Thyroid gland (tissue), 4 donors: ENCODE results near the gene CCHCR1. TPM values are rescaled to one million over a fixed set of nuclear protein-coding genes. Genes with fewer than 3 reads are reported as not detected.

ENCODE experiments used
- DNase-seq, 2 donors: peaks; one replicate each; pipeline ENCODE4 v3.0.0-alpha.2; 2019
- H3K27ac ChIP-seq, 3 donors: fragments of 200-600 bp; sonication (generic); 1 replicate in 2 of 3; 2 replicates in 1 of 3; pipeline ENCODE4 v1.5.1; 2016 to 2019; ENCODE audit warnings: mild to moderate bottlenecking in 1 of 3, moderate library complexity in 1 of 3
- H3K27me3 ChIP-seq: fragments of 200-600 bp; sonication (generic); one replicate; pipeline ENCODE4 v1.5.1; 2019
- H3K36me3 ChIP-seq, 2 donors: fragments of 200-600 bp; sonication (generic); one replicate each; pipeline ENCODE4 v1.5.1; 2016 to 2019
- H3K4me1 ChIP-seq, 2 donors: fragments of 200-600 bp; sonication (generic); one replicate each; pipeline ENCODE4 v1.5.1; 2017 to 2019
- H3K4me3 ChIP-seq, 3 donors: fragments of 200-600 bp; sonication (generic); replicated peaks in 1 of 3; 1 replicate in 2 of 3; 2 replicates in 1 of 3; pipeline ENCODE4 v1.5.1; 2016; ENCODE audit warnings: mild to moderate bottlenecking in 1 of 3
- H3K9me3 ChIP-seq: fragments of 200-600 bp; sonication (generic); one replicate; pipeline ENCODE4 v1.5.1; 2017
- POLR2A ChIP-seq, 2 donors: fragments of 450-650 bp; IDR thresholded peaks; one replicate each; pipeline ENCODE4 v1.6.1; 2017; ENCODE audit warnings: antibody characterized with exemption in 2 of 2, mild to moderate bottlenecking in 2 of 2, moderate library complexity in 1 of 2
- WGBS, 2 donors: methylation state at CpG; one replicate each; pipeline ENCODE4 v1.1.5; 2017; 5-methylcytosine and 5-hydroxymethylcytosine counted together
- intact Hi-C: fragments of 100-400 bp; cut with DNase I; formaldehyde crosslinking; loops from one replicate; pipeline ENCODE4 v1.15.1; 2023
- total RNA-seq, 4 donors: library from RNA; depleted of rRNA; stranded (reverse); fragments of >200 nt; gene quantifications; one replicate each; pipeline ENCODE4 v1.2.3, GENCODE V29; 2016
- TF ChIP-seq, protein P1 (sequence below), 6 experiments: fragments of 200-600 bp in 3 of 6; fragments of 450-650 bp in 3 of 6; sonication (generic) in 3 of 6; IDR thresholded peaks; one replicate each; pipeline ENCODE4 v1.5.1; 2016 to 2019; ENCODE audit warnings: antibody characterized with exemption in 6 of 6, mild to moderate bottlenecking in 2 of 6, inconsistent platforms in 1 of 6, moderate library complexity in 1 of 6

The CCHCR1 gene
- total RNA-seq, 4 donors from 2014 or later = 15.8 to 20.0 (median 17.0) TPM

- Histone ChIP-seq H3K4me1 (peaks cover 4 to 23% of the 10 kb centered on the region in 2 donors), H3K36me3 (no peaks in the 10 kb centered on the region), H3K27me3 (no peaks in the 10 kb centered on the region), H3K27ac (no peak overlapping the region), H3K4me3 (no peak overlapping the region), H3K9me3 (no peaks in the 10 kb centered on the region)
- 58 to 62% methylated on average over 4 of the region's 4 CpGs for WGBS, 2 donors
- TF ChIP-seq POLR2A (IDR thresholded peaks at IDR 0.05) = no peak
- TF ChIP-seq, protein P1, sequence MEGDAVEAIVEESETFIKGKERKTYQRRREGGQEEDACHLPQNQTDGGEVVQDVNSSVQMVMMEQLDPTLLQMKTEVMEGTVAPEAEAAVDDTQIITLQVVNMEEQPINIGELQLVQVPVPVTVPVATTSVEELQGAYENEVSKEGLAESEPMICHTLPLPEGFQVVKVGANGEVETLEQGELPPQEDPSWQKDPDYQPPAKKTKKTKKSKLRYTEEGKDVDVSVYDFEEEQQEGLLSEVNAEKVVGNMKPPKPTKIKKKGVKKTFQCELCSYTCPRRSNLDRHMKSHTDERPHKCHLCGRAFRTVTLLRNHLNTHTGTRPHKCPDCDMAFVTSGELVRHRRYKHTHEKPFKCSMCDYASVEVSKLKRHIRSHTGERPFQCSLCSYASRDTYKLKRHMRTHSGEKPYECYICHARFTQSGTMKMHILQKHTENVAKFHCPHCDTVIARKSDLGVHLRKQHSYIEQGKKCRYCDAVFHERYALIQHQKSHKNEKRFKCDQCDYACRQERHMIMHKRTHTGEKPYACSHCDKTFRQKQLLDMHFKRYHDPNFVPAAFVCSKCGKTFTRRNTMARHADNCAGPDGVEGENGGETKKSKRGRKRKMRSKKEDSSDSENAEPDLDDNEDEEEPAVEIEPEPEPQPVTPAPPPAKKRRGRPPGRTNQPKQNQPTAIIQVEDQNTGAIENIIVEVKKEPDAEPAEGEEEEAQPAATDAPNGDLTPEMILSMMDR (IDR thresholded peaks at IDR 0.05) = no peak
- intact Hi-C loops = no loop called here
- DNase-seq = no peak
These were observed 28.5 kb downstream of the CCHCR1 start for GRCh38 chr6:31129130-31129529.

GRCh38 chr6:31128093-31128676 is 29.4 kb downstream of the CCHCR1 start:
- Histone ChIP-seq H3K27me3 (no peaks in the 10 kb centered on the region), H3K36me3 (no peaks in the 10 kb centered on the region), H3K9me3 (no peaks in the 10 kb centered on the region), H3K27ac (no peak overlapping the region), H3K4me3 (no peak overlapping the region), H3K4me1 (peaks cover 4 to 31% of the 10 kb centered on the region in 2 donors)
- WGBS, 2 donors = 6 to 7% methylated on average over 8 of the region's 8 CpGs
- TF ChIP-seq POLR2A (IDR thresholded peaks at IDR 0.05) = no peak
- TF ChIP-seq, protein P1 (IDR thresholded peaks at IDR 0.05) = peak; percentile 64 to 94 (median 72)
- intact Hi-C loops = no loop called here
- DNase-seq = peak; percentile 72 to 79

DNA sequence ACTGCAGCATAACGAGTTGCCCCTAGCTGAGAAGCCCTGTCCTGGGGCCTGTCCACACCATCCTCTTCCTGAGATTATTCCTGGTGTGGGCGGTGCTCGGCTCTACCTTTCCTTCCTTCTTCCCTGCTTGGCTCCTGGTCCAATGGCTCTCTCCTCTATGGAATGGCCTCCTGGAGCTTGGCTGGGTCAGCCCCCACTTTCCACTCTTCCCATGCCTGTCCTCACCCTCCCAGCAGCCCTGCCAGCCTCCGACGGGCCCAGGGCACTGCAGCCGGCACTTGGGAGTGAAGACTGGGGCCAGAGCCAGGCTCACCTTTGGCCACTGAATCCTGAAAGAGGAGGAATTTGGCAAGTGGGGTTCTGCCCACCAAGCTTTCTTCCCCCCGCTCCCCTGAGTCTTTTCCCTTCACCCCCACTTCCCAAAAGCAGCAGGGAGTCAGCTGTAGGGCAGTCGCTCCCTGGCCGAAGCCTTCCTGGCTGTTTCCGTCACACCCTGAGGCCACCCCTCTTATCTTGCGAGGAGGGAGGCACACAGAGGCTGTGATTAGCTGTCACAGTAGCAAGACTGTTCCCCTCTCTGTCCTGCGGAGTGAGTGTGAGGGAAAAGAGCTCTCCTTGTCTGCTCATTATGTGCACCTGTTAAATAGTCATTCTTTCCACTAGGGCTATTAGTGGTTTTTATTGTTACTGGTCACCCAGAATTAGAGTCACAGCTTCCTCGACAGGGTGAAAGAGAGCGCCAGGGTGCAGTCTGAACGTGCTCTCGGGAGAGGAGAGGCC is 31.0 kb downstream of the CCHCR1 start:
- H3K27ac ChIP-seq = peak overlapping the region in 2 of 3 donors; percentile 36 to 63
- intact Hi-C loops = no loop called here

GRCh38 chr6:31125586-31126363 is 31.8 kb downstream of the CCHCR1 start:
- Histone ChIP-seq H3K4me1 (peaks cover 11 to 43% of the 10 kb centered on the region in 2 donors), H3K4me3 (no peak overlapping the region), H3K9me3 (no peaks in the 10 kb centered on the region), H3K36me3 (no peaks in the 10 kb centered on the region), H3K27me3 (no peaks in the 10 kb centered on the region), H3K27ac (peak overlapping the region in 2 of 3 donors; percentile 36 to 63)
- intact Hi-C loops = no loop called here
- peak; percentile 56 to 80 for DNase-seq
- 50 to 58% methylated on average over 12 of the region's 12 CpGs for WGBS, 2 donors
- TF ChIP-seq, protein P1 (IDR thresholded peaks at IDR 0.05) = no peak
- no peak for TF ChIP-seq POLR2A (IDR thresholded peaks at IDR 0.05)

More for the DNA sequence above, 31.0 kb downstream of the CCHCR1 start:
- WGBS, 2 donors = 72 to 78% methylated on average over 16 of the region's 16 CpGs
- Histone ChIP-seq H3K4me3 (no peak overlapping the region), H3K4me1 (peaks cover 11 to 43% of the 10 kb centered on the region in 2 donors), H3K27me3 (no peaks in the 10 kb centered on the region), H3K36me3 (no peaks in the 10 kb centered on the region), H3K9me3 (no peaks in the 10 kb centered on the region)
- TF ChIP-seq, protein P1 (IDR thresholded peaks at IDR 0.05) = no peak
- TF ChIP-seq POLR2A (IDR thresholded peaks at IDR 0.05) = no peak
- DNase-seq = no peak
